Hematopoietic multipotent progenitor cell treated with erythropoietin and hydrocortisone succinate and interleukin-3 and kit ligand, for 17 days (in vitro differentiated cells): ENCODE measurements around the gene ZIC2.

Source experiments
- DNase-seq: peaks from one replicate; pipeline ENCODE4 v3.0.0-alpha.2; 2015; ENCODE audit warnings: low spot score

The ZIC2 gene

GRCh38 chr13:99986741-99987140, 5.2 kb downstream of the ZIC2 start:
- no peak for DNase-seq

GRCh38 chr13:99987154-99988019, 5.8 kb downstream of the ZIC2 start:
- DNase-seq, result no peak

- DNase-seq, result no peak
These were observed 7.1 kb downstream of the ZIC2 start for GRCh38 chr13:99988529-99989275.

- no peak for DNase-seq
These were observed 7.9 kb downstream of the ZIC2 start for GRCh38 chr13:99989276-99990125.

GRCh38 chr13:99990126-99990977, 8.8 kb downstream of the ZIC2 start:
- no peak for DNase-seq

- no peak for DNase-seq
These were observed 9.6 kb downstream of the ZIC2 start for GRCh38 chr13:99991013-99991827.

GRCh38 chr13:99991828-99992775, 10.5 kb downstream of the ZIC2 start:
- no peak for DNase-seq

GRCh38 chr13:99992949-99993351, 11.4 kb downstream of the ZIC2 start:
- no peak for DNase-seq

- DNase-seq, result no peak
These were observed 12.4 kb downstream of the ZIC2 start for GRCh38 chr13:99993660-99994637.

GRCh38 chr13:99994638-99995020, 13.0 kb downstream of the ZIC2 start:
- DNase-seq, result no peak

- no peak for DNase-seq
These were observed 13.6 kb downstream of the ZIC2 start for GRCh38 chr13:99995104-99995588.

GRCh38 chr13:99995589-99996380, 14.2 kb downstream of the ZIC2 start:
- DNase-seq, result no peak

GRCh38 chr13:99996381-99996973, 14.9 kb downstream of the ZIC2 start:
- no peak for DNase-seq

- DNase-seq, result no peak
These were observed 16.2 kb downstream of the ZIC2 start for GRCh38 chr13:99997702-99998214.

GRCh38 chr13:99998261-99998660, 16.7 kb downstream of the ZIC2 start:
- no peak for DNase-seq

- DNase-seq, result no peak
These were observed 33.0 kb downstream of the ZIC2 start for GRCh38 chr13:100014621-100015020.
